Mucosa of gallbladder (tissue), 1 donor: ENCODE measurements around the gene SUDS3. TPM values are rescaled to one million over a fixed set of nuclear protein-coding genes. Genes with fewer than 3 reads are reported as not detected.
A peak's percentile ranks its signal among the peaks of the same experiment; 100 is the strongest.
"Not testable (repeated sequence)": the region's sequence is repeated elsewhere in the genome, so short reads cannot be mapped to it uniquely, and the experiment has no call there.

Experiments
- DNase-seq: peaks from one replicate; pipeline ENCODE4 v3.0.0-alpha.2; 2020; ENCODE audit warnings: low spot score
- total RNA-seq: library from RNA; stranded (reverse); gene quantifications from one replicate; pipeline ENCODE4 v1.2.1, GENCODE V29; 2021
- donor health status: DM: no; HTN: no; CAD: no.

The SUDS3 gene
- total RNA-seq, 1 donor from 2014 or later = 38.5 TPM

GRCh38 chr12:118397708-118398440 is 21.5 kb downstream of the SUDS3 start:
- DNase-seq = no peak

DNA sequence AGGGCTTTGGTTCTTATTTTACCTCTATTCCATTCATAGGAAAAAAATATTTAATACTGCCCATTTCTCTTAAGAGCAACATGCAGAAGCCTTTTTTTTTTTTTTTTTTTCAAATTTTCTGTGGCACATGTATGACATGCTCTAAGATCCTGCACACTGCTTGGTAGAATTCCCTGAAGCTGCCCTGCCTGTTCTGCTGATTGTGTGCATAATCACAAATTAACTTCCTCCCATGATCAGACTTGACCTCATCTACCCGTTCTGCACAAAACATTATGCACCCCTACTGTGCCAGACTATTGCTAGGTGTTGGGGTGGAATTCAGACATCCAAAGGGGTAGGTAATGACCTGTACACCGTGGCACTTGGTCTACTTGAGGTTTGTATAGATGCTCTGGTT is 22.2 kb downstream of the SUDS3 start:
- DNase-seq = no peak

DNA sequence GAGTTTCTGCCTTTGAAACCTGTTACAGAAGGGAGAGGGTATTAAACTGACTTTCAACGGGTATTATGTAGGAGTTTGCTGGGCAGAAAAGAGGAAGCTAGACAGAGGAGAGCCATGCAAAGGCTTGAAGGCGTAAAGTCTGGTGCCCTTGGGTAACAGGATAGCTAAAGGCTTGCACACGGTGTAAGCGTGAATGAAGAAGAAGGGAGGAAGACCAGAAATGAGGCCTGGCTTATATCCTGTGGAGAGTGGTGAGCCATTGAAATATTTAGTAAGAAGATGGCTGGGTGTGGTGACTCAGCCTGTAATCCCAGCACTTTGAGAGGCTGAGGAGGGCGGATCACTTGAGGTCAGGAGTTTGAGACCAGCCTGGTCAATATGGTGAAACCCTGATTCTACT is 22.6 kb downstream of the SUDS3 start:
- DNase-seq = no peak

GRCh38 chr12:118402251-118402650 is 25.9 kb downstream of the SUDS3 start:
- DNase-seq = no peak

- DNase-seq = peak; percentile 49
Observed at GRCh38 chr12:118404876-118405521, 28.6 kb downstream of the SUDS3 start.

GRCh38 chr12:118408241-118408640 is 31.9 kb downstream of the SUDS3 start:
- not testable (repeated sequence) for DNase-seq

GRCh38 chr12:118409834-118410233 is 33.5 kb downstream of the SUDS3 start:
- no peak for DNase-seq

DNA sequence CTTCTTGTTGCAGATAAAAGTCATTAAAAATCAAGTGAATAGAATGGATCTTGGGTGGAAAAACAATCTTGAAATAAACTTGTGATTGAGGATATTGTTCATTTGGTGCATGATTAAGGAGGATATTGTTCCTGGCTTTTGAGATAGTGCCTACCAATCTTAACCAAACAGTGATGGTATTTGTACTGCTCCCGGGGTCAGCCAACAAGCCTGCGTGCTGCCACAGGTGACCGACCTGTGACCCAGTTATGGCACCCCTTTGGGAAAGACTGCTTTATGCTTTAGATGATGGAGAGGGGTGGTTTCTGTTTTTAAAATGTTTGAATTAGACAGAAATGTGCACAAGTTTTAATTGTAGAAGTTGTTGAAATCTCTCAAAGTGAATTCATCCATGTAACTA is 41.6 kb downstream of the SUDS3 start:
- DNase-seq = no peak

DNA sequence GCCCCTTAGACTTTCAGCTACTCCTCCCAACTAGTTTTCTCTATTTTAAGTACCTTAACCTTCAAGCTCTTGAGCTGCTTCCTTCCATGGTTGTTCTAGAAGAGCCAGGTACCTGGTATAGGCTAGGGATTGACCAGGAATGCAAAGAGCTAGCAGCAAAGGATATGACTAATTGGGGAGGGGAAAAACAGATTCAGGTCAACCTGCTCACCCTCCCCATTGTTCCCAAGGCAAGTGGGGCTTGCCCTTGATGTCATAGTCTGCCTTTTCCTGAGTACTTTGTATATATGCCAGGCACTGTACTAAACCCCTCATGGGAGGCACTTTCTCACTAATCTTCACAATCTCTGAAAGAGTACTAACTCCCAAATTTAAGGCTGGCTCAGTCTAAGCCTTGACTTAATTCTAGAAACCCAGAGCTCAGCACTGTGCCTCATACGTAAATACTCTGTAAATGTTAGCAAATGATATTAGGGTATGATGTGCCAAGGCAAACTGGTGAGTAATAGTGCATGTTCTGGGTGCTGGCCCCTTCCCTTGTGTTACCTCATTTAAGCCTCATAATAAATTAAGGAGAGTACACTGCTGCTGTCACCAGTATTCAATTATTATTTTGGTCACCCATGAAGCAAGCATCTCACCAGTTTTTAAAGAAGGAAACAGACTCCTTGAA is 42.2 kb downstream of the SUDS3 start:
- DNase-seq = no peak

DNA sequence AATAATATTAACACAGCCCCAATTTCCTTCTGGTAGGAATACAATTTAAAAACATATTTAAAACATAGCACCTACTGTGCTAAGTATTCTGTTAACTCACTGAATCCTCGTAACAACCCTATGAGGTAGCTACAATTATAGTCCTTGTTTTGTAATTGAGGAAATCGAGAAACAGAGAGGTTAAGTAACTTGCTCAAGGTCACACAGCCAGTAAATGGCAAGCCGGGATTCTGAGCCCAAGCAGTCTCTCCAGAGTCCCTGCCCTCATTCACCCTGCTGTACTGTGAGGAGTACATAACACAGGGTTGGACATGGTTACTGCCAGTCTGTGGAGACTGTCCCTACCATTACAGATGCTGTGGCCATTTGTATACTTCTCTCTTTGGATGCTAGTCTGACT is 44.3 kb downstream of the SUDS3 start:
- no peak for DNase-seq

- DNase-seq = no peak
Observed at GRCh38 chr12:118424884-118425283, 48.5 kb downstream of the SUDS3 start.

DNA sequence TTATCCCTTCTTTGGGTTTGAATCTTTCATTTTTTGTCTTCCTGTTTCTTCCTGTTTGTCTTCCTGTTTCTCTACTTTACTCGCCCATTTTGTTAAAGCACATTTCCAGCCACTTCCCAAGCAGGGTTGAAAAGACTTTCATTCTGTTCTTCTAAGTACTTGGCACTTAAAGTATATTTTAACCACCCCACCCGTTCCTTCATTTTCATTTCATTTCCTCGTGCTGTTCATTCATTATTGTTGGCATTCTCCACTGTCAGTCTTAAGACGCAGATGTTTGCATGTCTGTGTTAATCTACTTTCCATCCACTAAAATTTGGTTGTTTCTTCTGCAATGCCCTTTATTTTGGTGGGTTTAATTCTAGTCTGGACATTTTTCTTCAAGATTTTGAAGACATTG is 49.0 kb downstream of the SUDS3 start:
- DNase-seq = no peak

- no peak for DNase-seq
Observed at GRCh38 chr12:118427819-118428218, 51.5 kb downstream of the SUDS3 start.

- no peak for DNase-seq
Observed at GRCh38 chr12:118428643-118429042, 52.3 kb downstream of the SUDS3 start.

GRCh38 chr12:118429688-118430383 is 53.5 kb downstream of the SUDS3 start:
- DNase-seq = no peak

GRCh38 chr12:118430516-118430915 is 54.2 kb downstream of the SUDS3 start:
- DNase-seq = no peak

GRCh38 chr12:118432812-118433545 is 56.6 kb downstream of the SUDS3 start:
- no peak for DNase-seq

DNA sequence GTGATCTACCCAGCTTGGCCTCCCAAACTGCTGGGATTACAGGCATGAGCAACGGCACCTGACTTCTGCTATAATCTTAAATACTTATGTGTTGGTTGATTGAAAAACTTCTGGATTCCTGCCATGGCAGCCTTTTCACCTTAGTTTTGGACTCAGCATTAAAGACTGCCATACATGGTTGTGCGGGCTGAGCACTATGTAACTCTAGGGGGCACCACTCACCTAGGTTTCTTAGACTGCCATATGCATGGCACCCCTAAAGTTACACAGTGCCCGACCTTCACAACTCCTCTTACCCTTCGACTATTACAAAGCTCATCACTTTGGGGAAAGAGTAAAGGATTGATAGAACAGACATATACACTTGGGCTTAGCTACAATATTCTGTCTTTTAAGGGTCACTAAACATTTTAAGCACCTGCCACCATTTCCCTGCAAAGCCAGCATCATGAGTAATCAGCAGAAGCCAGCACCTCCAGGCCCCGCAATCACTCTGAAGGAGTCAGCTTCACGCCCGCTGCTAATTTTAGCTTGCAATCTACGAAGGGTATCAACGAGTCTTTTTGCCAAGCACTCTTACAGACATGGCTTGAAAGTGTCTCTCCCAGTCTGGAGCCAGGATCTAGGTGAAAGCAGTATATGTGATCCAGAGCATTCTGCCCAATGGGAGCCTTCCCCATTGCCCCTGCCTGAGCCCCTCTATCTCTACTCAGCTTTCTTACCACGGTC is 59.8 kb downstream of the SUDS3 start:
- peak; percentile 12 for DNase-seq

DNA sequence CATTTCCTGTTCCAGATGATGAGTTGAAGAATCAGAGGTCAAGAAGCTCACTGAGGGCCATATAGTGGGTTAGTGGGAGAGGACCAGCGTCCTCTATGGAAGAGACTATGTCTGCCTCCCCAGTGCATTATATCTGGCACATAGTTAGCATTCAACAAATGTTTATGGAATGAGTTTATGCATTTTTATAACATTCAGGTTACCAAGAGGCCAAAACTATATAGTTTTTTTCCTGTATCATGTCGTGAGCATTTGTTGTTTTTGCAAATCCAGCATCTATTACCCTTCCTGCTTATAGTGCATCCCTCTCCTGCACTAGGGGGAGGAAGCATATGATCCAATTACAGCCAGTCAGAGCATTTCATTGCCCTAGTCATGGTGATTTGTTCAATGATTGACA is 60.6 kb downstream of the SUDS3 start:
- no peak for DNase-seq

DNA sequence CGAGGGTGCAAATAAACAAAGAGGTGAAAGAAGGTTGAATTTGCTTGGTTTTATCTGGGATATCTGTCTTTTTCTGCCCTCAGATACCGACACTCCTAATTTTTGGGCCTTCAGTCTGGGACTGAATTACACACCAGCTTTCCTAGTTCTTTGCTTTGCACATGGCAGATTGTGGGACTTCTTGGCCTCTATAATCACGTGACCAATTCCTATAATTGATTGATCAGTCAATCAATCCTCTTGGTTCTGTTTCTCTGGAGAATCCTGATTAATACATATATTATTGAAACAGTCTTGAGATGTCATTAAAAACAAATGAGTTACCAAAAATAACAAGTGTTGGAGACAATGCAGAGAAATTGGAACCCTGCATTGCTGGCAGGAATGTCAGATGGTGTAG is 62.7 kb downstream of the SUDS3 start:
- DNase-seq = no peak

DNA sequence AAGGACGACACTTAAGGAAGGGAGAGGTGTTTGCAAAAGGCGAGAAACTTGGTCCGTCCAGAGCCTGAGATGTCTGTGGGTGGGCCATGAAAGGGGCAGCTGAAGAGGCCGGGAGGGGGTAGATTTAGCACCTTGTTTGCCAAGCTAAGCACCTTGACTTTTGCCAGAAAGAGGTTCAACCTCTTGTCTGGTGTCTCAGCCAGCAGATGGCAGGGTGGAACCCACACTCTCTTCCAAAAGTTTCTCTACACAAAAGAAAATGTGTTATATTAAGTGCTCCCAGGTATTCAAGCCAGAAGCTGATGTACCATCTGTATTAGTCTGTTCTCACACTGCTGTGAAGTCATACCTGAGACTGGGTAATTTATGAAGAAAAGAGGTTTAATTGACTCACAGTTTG is 69.9 kb downstream of the SUDS3 start:
- no peak for DNase-seq
